HL-60 (cell line): ENCODE data around the gene KSR1.
A peak's percentile ranks its signal among the peaks of the same experiment; 100 is the strongest.
"Not testable (repeated sequence)": the region's sequence is repeated elsewhere in the genome, so short reads cannot be mapped to it uniquely, and the experiment has no call there.

ENCODE experiments used
- DNase-seq, 2 experiments: peaks; one replicate each; pipeline ENCODE4 v3.0.0-alpha.2; 2010 to 2020; ENCODE audit warnings: low read depth in 1 of 2, low spot score in 1 of 2
- H3K27ac ChIP-seq: fragments of 250-450 bp; sonication (Bioruptor Pico); replicated peaks from 2 replicates; pipeline ENCODE4 v1.5.1; 2020; ENCODE audit warnings: mild to moderate bottlenecking, moderate library complexity
- H3K27me3 ChIP-seq: fragments of 250-450 bp; sonication (Bioruptor Pico); 2 replicates; pipeline ENCODE4 v1.5.1; 2021; ENCODE audit warnings: mild to moderate bottlenecking, moderate library complexity; ENCODE audit not compliant: insufficient read depth, poor library complexity, severe bottlenecking
- H3K4me3 ChIP-seq: replicated peaks from 2 replicates; pipeline ENCODE4 v1.5.1; 2011; ENCODE audit warnings: mild to moderate bottlenecking, control low read depth, low read length; ENCODE audit not compliant: insufficient read depth
- GABPA ChIP-seq: IDR thresholded peaks from 2 replicates; pipeline ENCODE4 v1.6.1; 2012; ENCODE audit warnings: low read depth
- POLR2AphosphoS5 ChIP-seq: IDR thresholded peaks from 2 replicates; pipeline ENCODE4 v1.6.1; 2012; ENCODE audit warnings: low read depth
- REST ChIP-seq: IDR thresholded peaks from 2 replicates; pipeline ENCODE4 v1.6.1; 2012; ENCODE audit warnings: low read depth; ENCODE audit not compliant: insufficient replicate concordance
- SPI1 ChIP-seq: IDR thresholded peaks from 2 replicates; pipeline ENCODE4 v1.6.1; 2012; ENCODE audit warnings: low read depth, mild to moderate bottlenecking, borderline replicate concordance
- TF ChIP-seq, protein P1 (sequence below): IDR thresholded peaks from one replicate; pipeline ENCODE4 v1.5.1; 2011; ENCODE audit warnings: low read length, control low read depth, inconsistent platforms; ENCODE audit not compliant: insufficient read depth

KSR1 gene

DNA sequence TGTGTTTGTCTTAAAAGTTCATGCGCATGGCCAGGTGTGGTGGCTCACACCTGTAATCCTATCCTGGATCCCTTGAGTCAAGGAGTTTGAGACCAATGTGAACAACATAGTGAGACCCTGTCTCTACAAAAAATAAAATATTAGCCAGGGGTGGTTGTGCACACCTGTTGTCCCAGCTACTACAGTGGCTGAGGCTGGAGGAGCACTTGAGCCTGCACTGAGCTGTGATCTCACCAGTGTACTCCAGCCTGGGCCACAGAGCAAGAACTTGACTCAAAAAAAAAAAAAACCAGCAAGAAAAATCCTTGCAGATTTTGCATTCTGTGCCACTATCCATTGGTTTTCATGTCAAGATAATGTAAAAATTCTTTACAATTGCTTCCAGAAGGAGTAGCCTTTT lies 8.2 kb downstream of the KSR1 start:
- H3K27ac ChIP-seq: no peak overlapping the region
- no peak for DNase-seq
- H3K4me3 ChIP-seq: no peak overlapping the region
- TF ChIP-seq GABPA: no peak
- TF ChIP-seq, protein P1, sequence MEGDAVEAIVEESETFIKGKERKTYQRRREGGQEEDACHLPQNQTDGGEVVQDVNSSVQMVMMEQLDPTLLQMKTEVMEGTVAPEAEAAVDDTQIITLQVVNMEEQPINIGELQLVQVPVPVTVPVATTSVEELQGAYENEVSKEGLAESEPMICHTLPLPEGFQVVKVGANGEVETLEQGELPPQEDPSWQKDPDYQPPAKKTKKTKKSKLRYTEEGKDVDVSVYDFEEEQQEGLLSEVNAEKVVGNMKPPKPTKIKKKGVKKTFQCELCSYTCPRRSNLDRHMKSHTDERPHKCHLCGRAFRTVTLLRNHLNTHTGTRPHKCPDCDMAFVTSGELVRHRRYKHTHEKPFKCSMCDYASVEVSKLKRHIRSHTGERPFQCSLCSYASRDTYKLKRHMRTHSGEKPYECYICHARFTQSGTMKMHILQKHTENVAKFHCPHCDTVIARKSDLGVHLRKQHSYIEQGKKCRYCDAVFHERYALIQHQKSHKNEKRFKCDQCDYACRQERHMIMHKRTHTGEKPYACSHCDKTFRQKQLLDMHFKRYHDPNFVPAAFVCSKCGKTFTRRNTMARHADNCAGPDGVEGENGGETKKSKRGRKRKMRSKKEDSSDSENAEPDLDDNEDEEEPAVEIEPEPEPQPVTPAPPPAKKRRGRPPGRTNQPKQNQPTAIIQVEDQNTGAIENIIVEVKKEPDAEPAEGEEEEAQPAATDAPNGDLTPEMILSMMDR: no peak
- TF ChIP-seq POLR2AphosphoS5: no peak
- TF ChIP-seq REST: no peak
- no peak for TF ChIP-seq SPI1
- H3K27me3 ChIP-seq: no peaks in the 10 kb centered on the region

DNA sequence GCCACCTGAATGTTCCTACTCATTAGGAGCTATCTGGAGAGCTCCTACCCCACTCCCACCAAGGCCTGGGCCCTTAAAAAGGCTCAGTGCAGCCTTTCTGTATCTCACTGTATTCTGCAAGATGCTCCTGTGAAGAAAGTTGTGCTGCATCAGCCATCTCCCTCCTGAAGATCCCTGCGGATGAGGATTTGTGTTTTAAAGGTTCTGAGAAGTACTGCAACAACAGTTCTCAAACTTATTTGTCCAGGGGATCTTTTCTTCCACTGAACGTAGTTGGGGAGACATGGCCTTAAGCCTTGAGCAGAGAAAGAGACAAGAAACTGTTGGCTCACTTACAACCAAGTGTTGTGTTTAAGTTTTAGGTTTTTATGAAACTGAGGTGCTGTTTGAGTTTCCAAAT lies 9.6 kb downstream of the KSR1 start:
- H3K27me3 ChIP-seq, H3K4me3 ChIP-seq, DNase-seq: not testable (repeated sequence)
- H3K27ac ChIP-seq: peak overlapping the region; percentile 81

DNA sequence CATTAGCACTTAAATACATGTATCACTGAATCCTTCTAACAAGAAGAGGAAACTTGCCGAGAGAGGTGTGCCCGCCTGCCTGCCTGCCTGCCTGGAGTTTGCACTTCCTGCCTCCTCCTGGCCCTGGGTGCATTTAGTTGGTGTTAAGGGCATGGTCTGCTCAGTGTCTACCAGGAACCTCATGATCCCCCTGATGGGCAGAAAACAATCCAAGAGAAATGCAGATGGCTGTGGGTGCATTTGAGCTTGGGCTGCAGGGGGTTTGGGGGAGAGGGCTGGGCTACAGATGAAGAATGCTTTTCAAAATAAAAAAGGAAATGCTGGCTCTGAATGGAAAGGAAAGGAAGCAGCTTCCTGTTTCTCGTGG lies 10.1 kb downstream of the KSR1 start:
- DNase-seq: peak in 1 of 2 experiments; percentile 82
- no peaks in the 10 kb centered on the region for H3K27me3 ChIP-seq
- peak overlapping the region; percentile 81 for H3K27ac ChIP-seq
- H3K4me3 ChIP-seq: no peak overlapping the region
- TF ChIP-seq SPI1 (peak; percentile 75; the same call in 1 of the 2 replicates), REST (no peak), GABPA (peak; percentile 37; the same call in 1 of the 2 replicates)

DNA sequence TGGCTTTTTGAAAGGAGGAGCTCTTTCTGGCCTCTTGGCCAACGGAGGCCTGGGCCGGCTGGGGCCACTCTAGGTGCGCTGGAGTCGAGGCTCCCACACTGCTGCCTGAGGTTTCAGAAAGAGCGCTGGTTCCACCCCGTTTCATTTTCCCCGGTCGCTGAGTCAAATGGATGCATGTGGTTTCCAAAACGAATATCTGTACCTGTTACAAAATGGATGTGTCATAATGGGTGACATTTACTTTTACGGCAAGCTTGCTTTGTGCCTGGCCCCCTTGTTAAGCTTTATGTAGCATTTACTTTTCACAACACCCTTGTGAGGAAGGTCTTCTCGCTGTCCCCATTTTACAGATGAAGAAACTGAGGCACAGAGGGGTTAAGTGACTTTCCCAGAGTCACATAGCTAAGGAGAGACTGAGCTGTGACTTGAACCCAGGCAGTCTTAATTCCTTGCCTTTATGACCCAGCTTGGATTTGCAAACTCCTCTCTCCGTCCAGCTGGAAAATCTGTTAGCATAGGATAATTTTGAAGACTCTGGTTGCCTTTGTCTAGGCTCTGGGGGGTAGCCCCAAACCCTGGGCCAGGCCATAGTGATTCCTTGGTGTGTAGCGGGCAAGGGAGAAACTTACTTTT lies 10.6 kb downstream of the KSR1 start:
- peak in 1 of 2 experiments; percentile 88 for DNase-seq
- H3K27me3 ChIP-seq: no peaks in the 10 kb centered on the region
- H3K4me3 ChIP-seq: no peak overlapping the region
- H3K27ac ChIP-seq: peak overlapping the region; percentile 81
- TF ChIP-seq REST (no peak), GABPA (no peak; the same call in 1 of the 2 replicates), POLR2AphosphoS5 (0 out of 2 replicates have a peak, but pooled peaks have one; percentile 25), SPI1 (no peak)
- TF ChIP-seq, protein P1: no peak
